K562 (cell line): ENCODE results near the gene ARHGEF33. TPM values are rescaled to one million over a fixed set of nuclear protein-coding genes. Genes with fewer than 3 reads are reported as not detected.

Experiments used
- ATAC-seq: fragments of 200-7000 bp; cut with Tn5 transposase; 3 replicates; pipeline ENCODE4 v1.9.1; 2020; ENCODE audit warnings: moderate library complexity
- Bru-seq: library from RNA; stranded (reverse); fragments of 400-500 nt; gene quantifications from one replicate; lab custom pipeline; 2021; lab: Mats Ljungman, UMichigan
- BruChase-seq, 2 experiments: library from RNA; stranded (reverse); fragments of 400-500 nt; gene quantifications; one replicate each; lab custom pipeline; 2021; lab: Mats Ljungman, UMichigan
- BruUV-seq: library from RNA; stranded (reverse); fragments of 400-500 nt; replicated peaks from 2 replicates; lab custom pipeline; 2021; lab: Mats Ljungman, UMichigan
- CTCF ChIA-PET: fragments of 300-600 bp; formaldehyde crosslinking; extraction: SDS; loops from one replicate; lab custom pipeline; 2021; ENCODE audit warnings: low intra/inter-chr PET ratio; lab: Yijun Ruan, JAX
- POLR2A ChIA-PET: fragments of 300-600, 350-650 bp; sonication (Branson Sonifier 250); formaldehyde crosslinking; extraction: SDS; loops from one replicate; lab custom pipeline; 2021; ENCODE audit warnings: antibody characterized with exemption, inconsistent platforms; lab: Yijun Ruan, JAX
- DNase-seq, 4 experiments: peaks; one replicate each; pipeline versions ENCODE4 v3.0.0 to v3.0.0-alpha.2; 2011 to 2018; ENCODE audit warnings: low spot score in 3 of 4, mixed read lengths in 3 of 4; ENCODE audit errors: extremely low read depth in 1 of 4
- FAIRE-seq: peaks from 2 replicates; lab custom pipeline; 2011; peaks lifted over from hg19 to GRCh38; lab: Jason Lieb, UNC
- H2AFZ ChIP-seq: 2 replicates; pipeline ENCODE4 v1.6.0; 2011; ENCODE audit warnings: low read depth, low read length, control low read depth, inconsistent platforms
- H3K27ac ChIP-seq: fragments of 200-600 bp; 3 replicates; pipeline ENCODE4 v1.8.0; 2011; ENCODE audit warnings: low read depth, mild to moderate bottlenecking, control low read depth, inconsistent platforms, low read length, moderate library complexity, mixed read lengths; ENCODE audit errors: extremely low read depth
- H3K27me3 ChIP-seq, 2 experiments: fragments of 300-600 bp in 1 of 2; 2 replicates in 1 of 2; 3 replicates in 1 of 2; pipeline versions ENCODE4 v1.6.0 to v1.8.0; 2011; ENCODE audit warnings: inconsistent platforms in 2 of 2, low read length in 2 of 2, mild to moderate bottlenecking in 1 of 2, mixed read lengths in 1 of 2, moderate library complexity in 1 of 2; ENCODE audit not compliant: control insufficient read depth in 2 of 2, insufficient read depth in 2 of 2
- H3K36me3 ChIP-seq: fragments of 300-600 bp; 3 replicates; pipeline ENCODE4 v1.8.0; 2011; ENCODE audit warnings: mild to moderate bottlenecking, low read length, inconsistent platforms; ENCODE audit not compliant: control insufficient read depth, insufficient read depth
- H3K4me1 ChIP-seq, 2 experiments: fragments of 200-600 bp in 1 of 2; replicated peaks in 1 of 2; 2 replicates in 1 of 2; 3 replicates in 1 of 2; pipeline versions ENCODE4 v1.5.1 to v1.8.0; 2011; ENCODE audit warnings: inconsistent platforms in 2 of 2, low read length in 2 of 2, mild to moderate bottlenecking in 1 of 2, mixed read lengths in 1 of 2, moderate library complexity in 1 of 2; ENCODE audit not compliant: control insufficient read depth in 2 of 2, insufficient read depth in 2 of 2
- H3K4me2 ChIP-seq: 2 replicates; pipeline ENCODE4 v1.6.1; 2011; ENCODE audit warnings: low read length, control low read depth, inconsistent platforms, mixed read lengths; ENCODE audit not compliant: insufficient read depth
- H3K4me3 ChIP-seq: fragments of 200-600 bp; sonication (generic), shearing (Covaris generic); 2 replicates; pipeline ENCODE4 v1.5.1; 2016; ENCODE audit warnings: control low read depth, inconsistent platforms
- H3K79me2 ChIP-seq: fragments of 200-600 bp; 3 replicates; pipeline ENCODE4 v1.8.0; 2011; ENCODE audit warnings: low read length, inconsistent platforms; ENCODE audit not compliant: control insufficient read depth, insufficient read depth
- H3K9ac ChIP-seq, 2 experiments: 2 replicates each; pipeline versions ENCODE4 v1.6.0 to v1.6.1; 2011; ENCODE audit warnings: low read depth in 2 of 2, low read length in 2 of 2, control low read depth in 1 of 2, inconsistent platforms in 1 of 2, mild to moderate bottlenecking in 1 of 2, mixed read lengths in 1 of 2; ENCODE audit not compliant: insufficient read depth in 1 of 2
- H3K9me1 ChIP-seq: one replicate; pipeline ENCODE4 v1.6.0; 2011; ENCODE audit warnings: inconsistent platforms, mild to moderate bottlenecking, low read length, moderate library complexity; ENCODE audit not compliant: control insufficient read depth, insufficient read depth
- H3K9me3 ChIP-seq: replicated peaks from 2 replicates; pipeline ENCODE4 v1.5.1; 2011; ENCODE audit warnings: low read depth, low read length, inconsistent platforms; ENCODE audit not compliant: control insufficient read depth, insufficient read depth
- H4K20me1 ChIP-seq: replicated peaks from 2 replicates; pipeline ENCODE4 v1.6.1; 2011; ENCODE audit warnings: low read length, inconsistent platforms, mixed read lengths; ENCODE audit not compliant: control insufficient read depth, insufficient read depth
- COPS2 ChIP-seq: fragments of 450-650 bp; conservative IDR thresholded peaks from 2 replicates; pipeline ENCODE4 v1.6.1; 2016; ENCODE audit warnings: mild to moderate bottlenecking, moderate library complexity
- ETV5 ChIP-seq: sonication (generic); formaldehyde crosslinking; IDR thresholded peaks from 2 replicates; pipeline ENCODE4 v1.4.0; 2020; ENCODE audit warnings: low read depth, mild to moderate bottlenecking, missing genetic modification reagents
- FOXJ2 ChIP-seq: fragments of 200-800 bp; sonication (Bioruptor generic); IDR thresholded peaks from 2 replicates; pipeline ENCODE4 v1.6.1; 2016; ENCODE audit warnings: missing genetic modification characterization, missing compliant biosample characterization
- FOXK2 ChIP-seq, 2 experiments: fragments of 450-650 bp; IDR thresholded peaks in 1 of 2; conservative IDR thresholded peaks in 1 of 2; 2 replicates each; pipeline ENCODE4 v1.6.1; 2016; ENCODE audit warnings: low read depth in 2 of 2, mild to moderate bottlenecking in 1 of 2
- KLF1 ChIP-seq: fragments of 450-650 bp; IDR thresholded peaks from 2 replicates; pipeline ENCODE4 v1.6.1; 2016; ENCODE audit warnings: missing genetic modification characterization, missing compliant biosample characterization
- NR1H2 ChIP-seq: sonication (generic); formaldehyde crosslinking; IDR thresholded peaks from 2 replicates; pipeline ENCODE4 v1.4.0; 2020; ENCODE audit warnings: mild to moderate bottlenecking, missing genetic modification reagents
- POLR2G ChIP-seq: fragments of 200-400 bp; formaldehyde crosslinking; IDR thresholded peaks from 2 replicates; pipeline ENCODE4 v1.6.1; 2017; ENCODE audit warnings: low read depth, mild to moderate bottlenecking, antibody characterized with exemption, low read length, moderate library complexity
- RAD21 ChIP-seq, 2 experiments: fragments of 250-450 bp in 1 of 2; fragments of 450-650 bp in 1 of 2; sonication (Bioruptor Pico) in 1 of 2; formaldehyde crosslinking in 1 of 2; IDR thresholded peaks in 1 of 2; conservative IDR thresholded peaks in 1 of 2; 2 replicates each; pipeline versions ENCODE4 v1.4.0 to v1.8.0; 2020 to 2022; ENCODE audit warnings: mild to moderate bottlenecking in 2 of 2, moderate library complexity in 1 of 2
- RB1 ChIP-seq: fragments of 450-650 bp; IDR thresholded peaks from 2 replicates; pipeline ENCODE4 v1.6.1; 2017; ENCODE audit warnings: low read depth, mild to moderate bottlenecking
- ZNF263 ChIP-seq: sonication (generic); formaldehyde crosslinking; IDR thresholded peaks from 2 replicates; pipeline ENCODE4 v1.8.0; 2022; ENCODE audit warnings: mild to moderate bottlenecking, missing genetic modification reagents, borderline replicate concordance
- ZNF354B ChIP-seq: fragments of 250-450 bp; sonication (Bioruptor Pico); IDR thresholded peaks from 2 replicates; pipeline ENCODE4 v1.4.0; 2020
- ZNF561 ChIP-seq: fragments of 450-650 bp; formaldehyde crosslinking; conservative IDR thresholded peaks from 2 replicates; pipeline ENCODE4 v1.4.0; 2020; ENCODE audit warnings: mild to moderate bottlenecking, moderate library complexity
- ZNF780A ChIP-seq: fragments of 250-450 bp; sonication (Bioruptor Pico); IDR thresholded peaks from 2 replicates; pipeline ENCODE4 v1.5.0; 2021; ENCODE audit warnings: mild to moderate bottlenecking
- WGBS: fragments of 100-300 bp; shearing (Covaris generic); methylation state at CpG from one replicate; pipeline ENCODE4 v1.1.6; 2016; ENCODE audit warnings: low coverage, mixed read lengths; ENCODE audit not compliant: insufficient coverage; ENCODE audit errors: missing lambda C conversion rate; 5-methylcytosine and 5-hydroxymethylcytosine counted together
- in situ Hi-C: fragments of 300-500 bp; cut with MboI; formaldehyde crosslinking; loops from 4 replicates; pipeline ENCODE4 v1.15.0; 2018; ENCODE audit warnings: inconsistent platforms, mixed read lengths
- intact Hi-C: fragments of 100-400 bp; cut with micrococcal nuclease; formaldehyde crosslinking; loops from 2 replicates; pipeline ENCODE4 v1.14.2; 2022
- long read RNA-seq, 3 experiments: library from polyadenylated mRNA in 2 of 3; library from RNA in 1 of 3; unstranded in 2 of 3; stranded (forward) in 1 of 3; transcript quantifications; one replicate each; pipeline ENCODE4 v2.0.0, GENCODE V29; 2019 to 2022
- polyA minus RNA-seq, 3 experiments: library from RNA; depleted of rRNA, polyadenylated mRNA; stranded (reverse); fragments of >200 nt; gene quantifications; 2 replicates each; pipeline ENCODE4 v1.2.3, GENCODE V29; 2011
- polyA plus RNA-seq, 8 experiments: library from polyadenylated mRNA; depleted of rRNA in 4 of 8; stranded (reverse) in 5 of 8; unstranded in 3 of 8; fragments of >200 nt; fragmentation: Nextera tagmentation in 2 of 8; fragmentation: Illumina TruSeq in 1 of 8; extraction: Ambion mirVana in 2 of 8; extraction: Trizol in 1 of 8; gene quantifications; 2 replicates each; pipeline versions ENCODE4 v1.2.1 to v1.2.3, GENCODE V29; 2011 to 2014; ENCODE audit warnings: inconsistent platforms in 1 of 8, missing spikeins in 1 of 8
- total RNA-seq, 7 experiments: library from RNA; depleted of rRNA in 6 of 7; stranded (reverse); fragments of >200 nt in 6 of 7; fragmentation: Illumina TruSeq in 2 of 7; extraction: Trizol in 2 of 7; gene quantifications; 2 replicates each; pipeline versions ENCODE4 v1.2.1 to v1.2.3, GENCODE V29; 2011 to 2021; ENCODE audit warnings: low replicate concordance in 1 of 7
- TF ChIP-seq, protein P1 (sequence below): sonication (generic); formaldehyde crosslinking; IDR thresholded peaks from 2 replicates; pipeline ENCODE4 v1.8.1; 2022; ENCODE audit warnings: missing genetic modification reagents
- TF ChIP-seq, protein P2 (sequence below), 2 experiments: fragments of 450-650 bp in 1 of 2; IDR thresholded peaks; 2 replicates each; pipeline ENCODE4 v1.6.1; 2011 to 2017; ENCODE audit warnings: low read depth in 2 of 2, antibody characterized with exemption in 1 of 2, borderline replicate concordance in 1 of 2, low read length in 1 of 2, mild to moderate bottlenecking in 1 of 2, mixed read lengths in 1 of 2; ENCODE audit not compliant: control insufficient read depth in 1 of 2

Gene ARHGEF33
- 0.35 TPM in 1 of 2 replicates, not detected in the other for total RNA-seq (2011; cell fraction: chromatin; rRNA removed; ENCODE audit: low replicate concordance)
- total RNA-seq (2011; cell fraction: nucleolus; rRNA removed), result not detected in 2 replicates
- not detected in 2 replicates for total RNA-seq (2011; cell fraction: nucleoplasm; rRNA removed)
- total RNA-seq (2014; rRNA removed) (0.04 TPM in 1 of 2 replicates, not detected in the other), total RNA-seq (2014; rRNA removed; fragmentation: Illumina TruSeq; extraction: Trizol) (not detected in 2 replicates), total RNA-seq (2015; rRNA removed; fragmentation: Illumina TruSeq; extraction: Trizol) (0.04 TPM in 1 of 2 replicates, not detected in the other), total RNA-seq (2021) (0.02 TPM in 1 of 2 replicates, not detected in the other), polyA plus RNA-seq (2011; rRNA removed) (0.01 and 0.03 TPM in 2 replicates), polyA plus RNA-seq (2014; fragmentation: Illumina TruSeq; extraction: Trizol) (not detected in 2 replicates), polyA plus RNA-seq (2014; fragmentation: Nextera tagmentation; extraction: Ambion mirVana) (under 1 TPM in 1 of 2 experiments, not detected in 1; 0.08 TPM), polyA plus RNA-seq (2014; rRNA removed) (not detected in 2 replicates), polyA minus RNA-seq (2011; rRNA and poly(A)+ RNA removed) (0.03 TPM in 1 of 2 replicates, not detected in the other), Bru-seq, nascent RNA (percentile 18 among the genes with signal in this experiment), BruChase-seq, experiment 1, labeled RNA remaining after a 2-hour chase (percentile 31 among the genes with signal in this experiment), BruChase-seq, experiment 2, labeled RNA remaining after a 6-hour chase (percentile 36 among the genes with signal in this experiment)
- 0.01 and 0.04 TPM in 2 replicates for polyA plus RNA-seq (2011; cell fraction: cytosol; rRNA removed)
- polyA plus RNA-seq (2011; cell fraction: nucleus; rRNA removed), result 0.07 and 0.10 TPM in 2 replicates
- polyA plus RNA-seq (2012), result 0.01 TPM in 1 of 2 replicates, not detected in the other
- not detected in 2 replicates for polyA minus RNA-seq (2011; cell fraction: cytosol; rRNA and poly(A)+ RNA removed)
- 0.11 TPM in 1 of 2 replicates, not detected in the other for polyA minus RNA-seq (2011; cell fraction: nucleus; rRNA and poly(A)+ RNA removed)
- long read RNA-seq, experiment 1, result 0 reads
- long read RNA-seq, experiment 2, result 0 reads
- long read RNA-seq, experiment 3, result 0 reads

DNA sequence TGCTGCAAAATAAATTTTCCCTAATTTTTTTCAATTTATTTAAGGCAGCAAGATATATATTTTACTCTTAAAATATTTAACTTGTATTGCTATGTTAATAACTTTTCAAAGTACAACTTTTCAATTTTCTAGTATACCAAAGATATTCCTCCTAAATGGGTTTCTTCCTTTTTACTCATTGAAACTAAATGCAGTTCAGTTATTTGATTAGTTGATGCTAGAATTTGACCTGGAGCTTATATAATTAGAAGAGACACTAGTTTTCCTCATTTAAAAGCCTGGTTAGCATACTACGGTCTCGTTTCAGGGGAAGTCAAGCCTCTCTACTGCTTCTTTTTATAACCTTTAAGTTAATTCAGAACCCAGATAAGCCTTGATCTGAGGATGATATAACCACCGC, at the start of gene ARHGEF33:
Gene ARHGEF33 (plus strand): TSS at position 301 of the 400 bp plus-strand sequence. CDS start 29,573 bp downstream, outside the sequence.
- Histone ChIP-seq H3K4me3 (no peak within 1 kb of the TSS), H3K4me2 (no peak within 1 kb of the TSS), H3K4me1 (no peaks in the 10 kb centered on the region; a peak in 1 of 5 replicates), H3K9ac (no peak within 1 kb of the TSS), H2AFZ (no peak within 1 kb of the TSS), H3K9me1 (no peaks in the 10 kb centered on the region), H3K27ac (no peak within 1 kb of the TSS), H3K9me3 (no peaks in the 10 kb centered on the region), H3K79me2 (no peaks in the 10 kb centered on the region), H3K36me3 (no peaks in the 10 kb centered on the region), H4K20me1 (no peaks in the 10 kb centered on the region), H3K27me3 (peaks cover 3% of the 10 kb centered on the region in 2 experiments; a peak in 2 of 5 replicates)
- BruUV-seq, result no TSS peak
- FAIRE-seq, result no peak
- DNase-seq, result no peak
- no peak for ATAC-seq
- POLR2A ChIA-PET, result no interaction called here
- 9% methylated on average over 3 of the region's 3 CpGs for WGBS
- in situ Hi-C loops (no loop called here), intact Hi-C loops (no loop called here)
- CTCF ChIA-PET, result no interaction called here
- TF ChIP-seq ETV5 (CRISPR knock-in tag) (no peak), ZNF561 (CRISPR knock-in tag) (no peak), NR1H2 (CRISPR knock-in tag) (no peak), COPS2 (no peak), FOXJ2 (tag) (no peak), FOXK2 (conservative IDR thresholded peaks at IDR 0.05 in 1 of 2, IDR thresholded peaks at IDR 0.05 in 1 of 2; ENCODE audit: low read depth in 2 of 2) (no peak), ZNF263 (CRISPR knock-in tag) (no peak), RB1 (no peak), RAD21 (CRISPR knock-in tag; conservative IDR thresholded peaks at IDR 0.05 in 1 of 2, IDR thresholded peaks at IDR 0.05 in 1 of 2) (no peak), ZNF780A (CRISPR knock-in tag) (no peak), KLF1 (tag) (no peak), ZNF354B (CRISPR knock-in tag) (no peak), POLR2G (no peak)
- TF ChIP-seq, protein P1, sequence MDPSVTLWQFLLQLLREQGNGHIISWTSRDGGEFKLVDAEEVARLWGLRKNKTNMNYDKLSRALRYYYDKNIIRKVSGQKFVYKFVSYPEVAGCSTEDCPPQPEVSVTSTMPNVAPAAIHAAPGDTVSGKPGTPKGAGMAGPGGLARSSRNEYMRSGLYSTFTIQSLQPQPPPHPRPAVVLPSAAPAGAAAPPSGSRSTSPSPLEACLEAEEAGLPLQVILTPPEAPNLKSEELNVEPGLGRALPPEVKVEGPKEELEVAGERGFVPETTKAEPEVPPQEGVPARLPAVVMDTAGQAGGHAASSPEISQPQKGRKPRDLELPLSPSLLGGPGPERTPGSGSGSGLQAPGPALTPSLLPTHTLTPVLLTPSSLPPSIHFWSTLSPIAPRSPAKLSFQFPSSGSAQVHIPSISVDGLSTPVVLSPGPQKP, result no peak
- TF ChIP-seq, protein P2, sequence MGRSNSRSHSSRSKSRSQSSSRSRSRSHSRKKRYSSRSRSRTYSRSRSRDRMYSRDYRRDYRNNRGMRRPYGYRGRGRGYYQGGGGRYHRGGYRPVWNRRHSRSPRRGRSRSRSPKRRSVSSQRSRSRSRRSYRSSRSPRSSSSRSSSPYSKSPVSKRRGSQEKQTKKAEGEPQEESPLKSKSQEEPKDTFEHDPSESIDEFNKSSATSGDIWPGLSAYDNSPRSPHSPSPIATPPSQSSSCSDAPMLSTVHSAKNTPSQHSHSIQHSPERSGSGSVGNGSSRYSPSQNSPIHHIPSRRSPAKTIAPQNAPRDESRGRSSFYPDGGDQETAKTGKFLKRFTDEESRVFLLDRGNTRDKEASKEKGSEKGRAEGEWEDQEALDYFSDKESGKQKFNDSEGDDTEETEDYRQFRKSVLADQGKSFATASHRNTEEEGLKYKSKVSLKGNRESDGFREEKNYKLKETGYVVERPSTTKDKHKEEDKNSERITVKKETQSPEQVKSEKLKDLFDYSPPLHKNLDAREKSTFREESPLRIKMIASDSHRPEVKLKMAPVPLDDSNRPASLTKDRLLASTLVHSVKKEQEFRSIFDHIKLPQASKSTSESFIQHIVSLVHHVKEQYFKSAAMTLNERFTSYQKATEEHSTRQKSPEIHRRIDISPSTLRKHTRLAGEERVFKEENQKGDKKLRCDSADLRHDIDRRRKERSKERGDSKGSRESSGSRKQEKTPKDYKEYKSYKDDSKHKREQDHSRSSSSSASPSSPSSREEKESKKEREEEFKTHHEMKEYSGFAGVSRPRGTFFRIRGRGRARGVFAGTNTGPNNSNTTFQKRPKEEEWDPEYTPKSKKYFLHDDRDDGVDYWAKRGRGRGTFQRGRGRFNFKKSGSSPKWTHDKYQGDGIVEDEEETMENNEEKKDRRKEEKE (IDR thresholded peaks at IDR 0.05; ENCODE audit: borderline replicate concordance in 1 of 2, control insufficient read depth in 1 of 2, low read depth in 2 of 2, low read length in 1 of 2), result no peak
